CD14-positive monocyte (primary cell): ENCODE results near the gene AIFM3. TPM values are rescaled to one million over a fixed set of nuclear protein-coding genes. Genes with fewer than 3 reads are reported as not detected.

Source experiments
- DNase-seq, 3 donors: peaks; one replicate each; pipeline ENCODE4 v3.0.0-alpha.2; 2011 to 2022
- H2AFZ ChIP-seq: 2 replicates; pipeline ENCODE4 v1.6.0; 2012; ENCODE audit warnings: mild to moderate bottlenecking, low read depth, low read length, inconsistent platforms; ENCODE audit not compliant: insufficient read depth, poor library complexity, severe bottlenecking
- H3K27ac ChIP-seq, 2 donors: 1 replicate in 1 of 2; 2 replicates in 1 of 2; pipeline ENCODE4 v1.5.1; 2012 to 2013; ENCODE audit warnings: low read length in 2 of 2, control low read depth in 1 of 2, inconsistent platforms in 1 of 2, low read depth in 1 of 2, mild to moderate bottlenecking in 1 of 2
- H3K27me3 ChIP-seq, 2 donors: one replicate each; pipeline versions ENCODE4 v1.6.0 to v1.6.1; 2011 to 2013; ENCODE audit warnings: low read length in 2 of 2; ENCODE audit not compliant: control insufficient read depth in 2 of 2, insufficient read depth in 2 of 2
- H3K36me3 ChIP-seq, 2 donors: replicated peaks in 1 of 2; 1 replicate in 1 of 2; 2 replicates in 1 of 2; pipeline versions ENCODE4 v1.5.1 to v1.6.1; 2012 to 2013; ENCODE audit warnings: low read length in 2 of 2, control low read depth in 1 of 2, inconsistent platforms in 1 of 2, mild to moderate bottlenecking in 1 of 2; ENCODE audit not compliant: insufficient read depth in 2 of 2, control insufficient read depth in 1 of 2
- H3K4me1 ChIP-seq, 2 donors: 1 replicate in 1 of 2; 2 replicates in 1 of 2; pipeline versions ENCODE4 v1.5.1 to v1.6.1; 2012 to 2013; ENCODE audit warnings: low read length in 2 of 2, control low read depth in 1 of 2, inconsistent platforms in 1 of 2, mild to moderate bottlenecking in 1 of 2, moderate library complexity in 1 of 2; ENCODE audit not compliant: insufficient read depth in 2 of 2, control insufficient read depth in 1 of 2
- H3K4me2 ChIP-seq: replicated peaks from 2 replicates; pipeline ENCODE3; 2012; ENCODE audit warnings: low read length, moderate library complexity, mild to moderate bottlenecking; ENCODE audit not compliant: poor library complexity, severe bottlenecking; ENCODE audit errors: extremely low read depth
- H3K4me3 ChIP-seq, 3 experiments: fragments of 200-600 bp in 1 of 3; sonication (generic) in 1 of 3; replicated peaks in 1 of 3; 1 replicate in 2 of 3; 2 replicates in 1 of 3; pipeline ENCODE4 v1.5.1; 2011 to 2013; ENCODE audit warnings: low read length in 3 of 3, mild to moderate bottlenecking in 3 of 3, control low read depth in 2 of 3, low read depth in 2 of 3, inconsistent platforms in 1 of 3, moderate library complexity in 1 of 3
- H3K79me2 ChIP-seq: 2 replicates; pipeline ENCODE4 v1.6.0; 2012; ENCODE audit warnings: mild to moderate bottlenecking, control low read depth, inconsistent platforms, low read length, moderate library complexity; ENCODE audit not compliant: insufficient read depth
- H3K9ac ChIP-seq: 2 replicates; pipeline ENCODE4 v1.6.0; 2017; ENCODE audit warnings: low read length, mild to moderate bottlenecking; ENCODE audit not compliant: insufficient read depth, poor library complexity, severe bottlenecking
- H3K9me3 ChIP-seq, 2 donors: replicated peaks in 1 of 2; 1 replicate in 1 of 2; 2 replicates in 1 of 2; pipeline versions ENCODE4 v1.5.1 to v1.6.1; 2012 to 2013; ENCODE audit warnings: low read length in 2 of 2, control low read depth in 1 of 2; ENCODE audit not compliant: control insufficient read depth in 1 of 2, insufficient read depth in 1 of 2
- H4K20me1 ChIP-seq: 2 replicates; pipeline ENCODE4 v1.6.0; 2012; ENCODE audit warnings: mild to moderate bottlenecking, low read length, control low read depth, moderate library complexity; ENCODE audit not compliant: insufficient read depth
- H3K27ac Mint-ChIP-seq, 7 donors: one replicate each; pipeline ENCODE4 v1.8.0; 2020; ENCODE audit warnings: mild to moderate bottlenecking in 7 of 7, mixed read lengths in 7 of 7, moderate library complexity in 6 of 7, inconsistent platforms in 2 of 7
- H3K27me3 Mint-ChIP-seq, 3 donors: one replicate each; pipeline ENCODE4 v1.8.0; 2021 to 2022; ENCODE audit warnings: low read depth in 3 of 3, mild to moderate bottlenecking in 3 of 3, mixed read lengths in 3 of 3, moderate library complexity in 3 of 3, inconsistent platforms in 1 of 3
- H3K36me3 Mint-ChIP-seq, 2 donors: one replicate each; pipeline ENCODE4 v1.8.0; 2020; ENCODE audit warnings: mixed read lengths in 2 of 2, inconsistent platforms in 1 of 2, mild to moderate bottlenecking in 1 of 2
- H3K4me1 Mint-ChIP-seq: one replicate; pipeline ENCODE4 v1.8.0; 2020; ENCODE audit warnings: mild to moderate bottlenecking, mixed read lengths
- H3K4me3 Mint-ChIP-seq, 2 donors: one replicate each; pipeline ENCODE4 v1.8.0; 2020; ENCODE audit warnings: mild to moderate bottlenecking in 2 of 2, mixed read lengths in 2 of 2, moderate library complexity in 1 of 2
- H3K9me3 Mint-ChIP-seq, 7 donors: one replicate each; pipeline ENCODE4 v1.8.0; 2020 to 2022; ENCODE audit warnings: mixed read lengths in 7 of 7, mild to moderate bottlenecking in 6 of 7, moderate library complexity in 6 of 7, inconsistent platforms in 2 of 7
- WGBS: methylation state at CpG from one replicate; pipeline ENCODE4 v1.1.5; 2013; ENCODE audit warnings: missing lambda C conversion rate; ENCODE audit not compliant: insufficient coverage; 5-methylcytosine and 5-hydroxymethylcytosine counted together
- intact Hi-C, 2 donors: fragments of 100-400 bp; cut with micrococcal nuclease; formaldehyde crosslinking; loops; one replicate each; pipeline versions ENCODE4 v1.15.0 to v1.15.1; 2023
- polyA plus RNA-seq, 3 donors: library from polyadenylated mRNA; depleted of rRNA in 1 of 3; unstranded in 2 of 3; stranded (reverse) in 1 of 3; fragments of 300-500 nt in 2 of 3; fragments of >200 nt in 1 of 3; fragmentation: Illumina TruSeq in 2 of 3; gene quantifications; 1 replicate in 2 of 3; 2 replicates in 1 of 3; pipeline ENCODE4 v1.2.3, GENCODE V29; 2012 to 2021
- TF ChIP-seq, protein P1 (sequence below): fragments of 200-600 bp; IDR thresholded peaks from one replicate; pipeline ENCODE4 v1.8.0; 2022; ENCODE audit warnings: antibody characterized with exemption, mild to moderate bottlenecking

Gene AIFM3
- polyA plus RNA-seq, 3 donors, result 2.1 to 40.9 (median 2.3) TPM

DNA sequence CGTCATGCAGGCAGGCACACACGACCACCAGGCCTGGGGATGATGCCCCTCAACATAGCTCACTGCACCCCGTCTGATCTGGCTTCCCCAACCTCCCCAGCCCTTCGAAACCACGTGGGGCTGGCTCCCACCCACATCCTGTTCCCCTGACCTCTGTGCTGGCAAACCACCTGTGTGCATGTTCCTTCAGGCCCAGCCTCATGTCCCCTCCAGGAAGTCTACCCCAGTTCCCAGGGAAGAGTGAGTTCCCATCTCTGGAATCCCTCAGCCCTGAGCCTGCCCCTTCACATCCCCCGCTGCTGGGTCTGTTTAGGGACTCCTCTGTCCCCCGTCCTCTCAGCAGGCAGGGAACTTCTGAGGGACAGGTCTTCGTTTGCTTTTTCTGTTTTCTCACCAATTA lies 58.2 kb downstream of the AIFM3 start:
- Histone ChIP-seq H3K9ac (no peak overlapping the region), H3K27ac (no peak overlapping the region), H3K36me3 (no peaks in the 10 kb centered on the region), H3K4me2 (no peak overlapping the region), H3K4me1 (no peaks in the 10 kb centered on the region), H3K9me3 (no peaks in the 10 kb centered on the region), H3K27me3 (no peaks in the 10 kb centered on the region), H3K4me3 (no peak overlapping the region), H3K79me2 (no peaks in the 10 kb centered on the region), H2AFZ (no peak overlapping the region), H4K20me1 (no peaks in the 10 kb centered on the region)
- Mint-ChIP-seq H3K4me3 (no peak overlapping the region), H3K9me3 (no peaks in the 10 kb centered on the region), H3K27ac (peak overlapping the region in 2 of 7 donors; percentile 36 to 40), H3K4me1 (no peaks in the 10 kb centered on the region), H3K27me3 (peaks cover 7 to 10% (median 8%) of the 10 kb centered on the region in 3 donors), H3K36me3 (no peaks in the 10 kb centered on the region)
- no peak for DNase-seq
- TF ChIP-seq, protein P1, sequence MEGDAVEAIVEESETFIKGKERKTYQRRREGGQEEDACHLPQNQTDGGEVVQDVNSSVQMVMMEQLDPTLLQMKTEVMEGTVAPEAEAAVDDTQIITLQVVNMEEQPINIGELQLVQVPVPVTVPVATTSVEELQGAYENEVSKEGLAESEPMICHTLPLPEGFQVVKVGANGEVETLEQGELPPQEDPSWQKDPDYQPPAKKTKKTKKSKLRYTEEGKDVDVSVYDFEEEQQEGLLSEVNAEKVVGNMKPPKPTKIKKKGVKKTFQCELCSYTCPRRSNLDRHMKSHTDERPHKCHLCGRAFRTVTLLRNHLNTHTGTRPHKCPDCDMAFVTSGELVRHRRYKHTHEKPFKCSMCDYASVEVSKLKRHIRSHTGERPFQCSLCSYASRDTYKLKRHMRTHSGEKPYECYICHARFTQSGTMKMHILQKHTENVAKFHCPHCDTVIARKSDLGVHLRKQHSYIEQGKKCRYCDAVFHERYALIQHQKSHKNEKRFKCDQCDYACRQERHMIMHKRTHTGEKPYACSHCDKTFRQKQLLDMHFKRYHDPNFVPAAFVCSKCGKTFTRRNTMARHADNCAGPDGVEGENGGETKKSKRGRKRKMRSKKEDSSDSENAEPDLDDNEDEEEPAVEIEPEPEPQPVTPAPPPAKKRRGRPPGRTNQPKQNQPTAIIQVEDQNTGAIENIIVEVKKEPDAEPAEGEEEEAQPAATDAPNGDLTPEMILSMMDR, result no peak
- 46% methylated on average over 7 of the region's 8 CpGs for WGBS
- intact Hi-C loops, result loop anchor here in 1 of 2 donors (10.0 kb wide), 1 partner anchor 60 kb away; the partner anchor contains the start of gene AIFM3

DNA sequence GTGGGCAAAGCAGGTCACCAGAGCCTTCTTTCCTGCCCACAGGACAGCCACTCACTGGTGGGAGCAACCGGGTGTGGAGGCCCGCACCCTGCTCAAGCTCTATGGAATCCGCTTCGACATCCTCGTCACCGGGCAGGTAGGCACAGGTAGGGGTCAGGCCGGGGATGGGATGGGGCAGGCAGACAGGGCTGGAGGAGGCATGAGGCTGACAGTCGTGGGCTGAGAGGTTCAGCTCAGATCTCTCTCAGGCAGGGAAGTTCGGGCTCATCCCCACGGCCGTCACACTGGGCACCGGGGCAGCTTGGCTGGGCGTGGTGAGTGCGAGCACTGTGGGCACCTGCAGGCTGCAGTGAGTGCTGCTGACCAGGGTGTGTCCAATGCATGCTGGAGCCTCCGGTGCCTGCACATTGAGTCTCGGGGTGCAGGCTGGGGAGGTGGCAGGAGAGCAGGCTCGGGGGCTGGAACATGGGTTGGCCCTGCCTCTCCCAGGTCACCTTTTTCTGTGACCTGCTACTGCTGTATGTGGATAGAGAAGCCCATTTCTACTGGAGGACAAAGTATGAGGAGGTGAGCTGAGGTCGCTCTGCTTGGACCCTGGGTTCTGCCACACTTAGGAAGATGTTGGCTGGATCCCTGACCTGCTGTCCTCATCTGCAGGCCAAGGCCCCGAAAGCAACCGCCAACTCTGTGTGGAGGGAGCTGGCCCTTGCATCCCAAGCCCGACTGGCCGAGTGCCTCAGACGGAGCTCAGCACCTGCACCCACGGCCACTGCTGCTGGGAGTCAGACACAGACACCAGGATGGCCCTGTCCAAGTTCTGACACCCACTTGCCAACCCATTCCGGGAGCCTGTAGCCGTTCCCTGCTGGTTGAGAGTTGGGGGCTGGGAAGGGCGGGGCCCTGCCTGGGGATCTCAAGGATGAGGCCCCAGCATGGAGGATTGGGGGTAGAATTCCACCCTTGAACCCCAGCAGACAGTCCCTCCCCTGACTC lies 59.0 kb downstream of the AIFM3 start:
- Histone ChIP-seq H3K27me3 (peaks cover 0 to 3% of the 10 kb centered on the region in 2 donors), H3K4me3 (no peak overlapping the region), H3K4me2 (no peak overlapping the region), H3K4me1 (no peaks in the 10 kb centered on the region), H4K20me1 (no peaks in the 10 kb centered on the region), H3K27ac (no peak overlapping the region), H2AFZ (no peak overlapping the region), H3K9me3 (no peaks in the 10 kb centered on the region), H3K79me2 (no peaks in the 10 kb centered on the region), H3K36me3 (no peaks in the 10 kb centered on the region), H3K9ac (no peak overlapping the region)
- Mint-ChIP-seq H3K9me3 (no peaks in the 10 kb centered on the region), H3K4me3 (no peak overlapping the region), H3K27me3 (peaks cover 9 to 13% (median 12%) of the 10 kb centered on the region in 3 donors), H3K27ac (no peak overlapping the region), H3K4me1 (no peaks in the 10 kb centered on the region), H3K36me3 (no peaks in the 10 kb centered on the region)
- 96% methylated on average over 22 of the region's 27 CpGs for WGBS
- DNase-seq, result no peak
- intact Hi-C loops, result loop anchor here in 1 of 2 donors (10.0 kb wide), 1 partner anchor 61 kb away; the partner anchor contains the start of gene AIFM3
- TF ChIP-seq, protein P1, result no peak
